Lower lobe of right lung (tissue), 2 donors: ENCODE results near the gene ARVCF. TPM values are rescaled to one million over a fixed set of nuclear protein-coding genes. Genes with fewer than 3 reads are reported as not detected.

Experiments used
- ATAC-seq, 2 donors: fragments of 200-7000 bp; cut with Tn5 transposase; one replicate each; pipeline ENCODE4 v1.9.1; 2020 to 2022; ENCODE audit warnings: mild to moderate bottlenecking in 2 of 2, moderate library complexity in 2 of 2
- DNase-seq: peaks from one replicate; pipeline ENCODE4 v3.0.0-alpha.2; 2020
- H3K27ac ChIP-seq: fragments of 200-600 bp; one replicate; pipeline ENCODE4 v1.8.0; 2022
- H3K27me3 ChIP-seq: fragments of 200-600 bp; one replicate; pipeline ENCODE4 v1.8.0; 2022; ENCODE audit warnings: low read depth
- H3K36me3 ChIP-seq: fragments of 200-600 bp; one replicate; pipeline ENCODE4 v1.8.0; 2022; ENCODE audit warnings: mild to moderate bottlenecking
- H3K4me1 ChIP-seq: fragments of 200-600 bp; one replicate; pipeline ENCODE4 v1.8.0; 2022
- H3K4me3 ChIP-seq: fragments of 200-600 bp; one replicate; pipeline ENCODE4 v1.8.0; 2022; ENCODE audit warnings: mild to moderate bottlenecking
- H3K9me3 ChIP-seq: fragments of 200-600 bp; one replicate; pipeline ENCODE4 v1.8.0; 2022
- CTCF ChIP-seq: fragments of 200-600 bp; IDR thresholded peaks from one replicate; pipeline ENCODE4 v1.8.0; 2022; ENCODE audit warnings: antibody characterized with exemption, mild to moderate bottlenecking
- intact Hi-C: fragments of 100-400 bp; cut with DNase I; formaldehyde crosslinking; loops from one replicate; pipeline ENCODE4 v1.11.0; 2022
- total RNA-seq: library from RNA; stranded (reverse); fragmentation: NEBNext Ultra II Directional; extraction: Animal tissue kit (Norgen Biotek cat#: 25700); gene quantifications from one replicate; pipeline ENCODE4 v1.2.1, GENCODE V29; 2021
- donor health status: DM: no; HTN: yes; CAD: no; lungs with severe emphysema.

The ARVCF gene
- total RNA-seq, 1 donor from 2014 or later: 16.8 TPM

- H3K27ac ChIP-seq: no peak overlapping the region
- DNase-seq (no peak), ATAC-seq (no peak)
- no peaks in the 10 kb centered on the region for H3K27me3 ChIP-seq
- no peaks in the 10 kb centered on the region for H3K9me3 ChIP-seq
- H3K36me3 ChIP-seq: peaks cover 94% of the 10 kb centered on the region
- no peak for TF ChIP-seq CTCF
- intact Hi-C loops: no loop called here
- H3K4me3 ChIP-seq: no peak overlapping the region
- H3K4me1 ChIP-seq: no peaks in the 10 kb centered on the region
Observed at GRCh38 chr22:20058989-20059770, 42.6 kb upstream of the ARVCF start.

- DNase-seq (no peak), ATAC-seq (no peak)
- intact Hi-C loops: no loop called here
- Histone ChIP-seq H3K27ac (no peak overlapping the region), H3K9me3 (no peaks in the 10 kb centered on the region), H3K4me3 (no peak overlapping the region), H3K27me3 (no peaks in the 10 kb centered on the region), H3K4me1 (no peaks in the 10 kb centered on the region), H3K36me3 (peaks cover 94% of the 10 kb centered on the region)
- TF ChIP-seq CTCF: no peak
Observed at GRCh38 chr22:20057596-20058268, 41.1 kb upstream of the ARVCF start.

GRCh38 chr22:20056696-20057386, 40.2 kb upstream of the ARVCF start:
- H3K36me3 ChIP-seq: peaks cover 94% of the 10 kb centered on the region
- H3K27ac ChIP-seq: no peak overlapping the region
- H3K9me3 ChIP-seq: no peaks in the 10 kb centered on the region
- ATAC-seq (no peak), DNase-seq (no peak)
- no peak overlapping the region for H3K4me3 ChIP-seq
- no peak for TF ChIP-seq CTCF
- H3K27me3 ChIP-seq: no peaks in the 10 kb centered on the region
- intact Hi-C loops: no loop called here
- no peaks in the 10 kb centered on the region for H3K4me1 ChIP-seq

GRCh38 chr22:20056161-20056560, 39.5 kb upstream of the ARVCF start:
- no peaks in the 10 kb centered on the region for H3K9me3 ChIP-seq
- no peak overlapping the region for H3K4me3 ChIP-seq
- no peak for TF ChIP-seq CTCF
- H3K4me1 ChIP-seq: no peaks in the 10 kb centered on the region
- peaks cover 94% of the 10 kb centered on the region for H3K36me3 ChIP-seq
- DNase-seq: no peak
- ATAC-seq: no peak
- no peak overlapping the region for H3K27ac ChIP-seq
- H3K27me3 ChIP-seq: no peaks in the 10 kb centered on the region
- intact Hi-C loops: no loop called here

- Histone ChIP-seq H3K36me3 (peaks cover 94% of the 10 kb centered on the region), H3K4me3 (no peak overlapping the region), H3K4me1 (no peaks in the 10 kb centered on the region), H3K27me3 (no peaks in the 10 kb centered on the region), H3K27ac (no peak overlapping the region), H3K9me3 (no peaks in the 10 kb centered on the region)
- intact Hi-C loops: no loop called here
- ATAC-seq (no peak), DNase-seq (no peak)
- no peak for TF ChIP-seq CTCF
Observed at GRCh38 chr22:20055654-20056053, 39.0 kb upstream of the ARVCF start.
